ENCODE results near the gene FOXN4.

FOXN4 gene

GRCh38 chr12:109308534-109309380 is at the start of gene FOXN4:
FOXN4 (minus strand) TSS chr12:109309284; CDS start chr12:109308321, 963 bp downstream.
- no peak for DNase-seq (ENCODE audit: low spot score)
- Histone ChIP-seq H3K4me3 (peak within 1 kb of the TSS; percentile 72), H3K27ac (no peak within 1 kb of the TSS)
- no peak for TF ChIP-seq CTCF (IDR thresholded peaks at IDR 0.05)

GRCh38 chr12:109358154-109358869 is 49.2 kb upstream of the FOXN4 start:
- TF ChIP-seq CTCF (IDR thresholded peaks at IDR 0.05), result no peak
- no peak overlapping the region for H3K27ac ChIP-seq
- peak overlapping the region; percentile 10 for H3K4me3 ChIP-seq
- DNase-seq (ENCODE audit: low spot score), result no peak

GRCh38 chr12:109357032-109357431 is 47.9 kb upstream of the FOXN4 start:
- H3K27ac ChIP-seq, result no peak overlapping the region
- no peak for DNase-seq (ENCODE audit: low spot score)
- no peak for TF ChIP-seq CTCF (IDR thresholded peaks at IDR 0.05)
- no peak overlapping the region for H3K4me3 ChIP-seq

GRCh38 chr12:109356577-109356976 is 47.5 kb upstream of the FOXN4 start:
- DNase-seq (ENCODE audit: low spot score), result no peak

GRCh38 chr12:109352184-109352583 is 43.1 kb upstream of the FOXN4 start:
- no peak for DNase-seq (ENCODE audit: low spot score)
- no peak for TF ChIP-seq CTCF (IDR thresholded peaks at IDR 0.05)
- H3K27ac ChIP-seq, result no peak overlapping the region
- no peak overlapping the region for H3K4me3 ChIP-seq

More at GRCh38 chr12:109356577-109356976, 47.5 kb upstream of the FOXN4 start:
- no peak overlapping the region for H3K4me3 ChIP-seq
- TF ChIP-seq CTCF (IDR thresholded peaks at IDR 0.05), result no peak
- H3K27ac ChIP-seq, result no peak overlapping the region

GRCh38 chr12:109347589-109347988 is 38.5 kb upstream of the FOXN4 start, which contains the start of gene MYO1H:
MYO1H (plus strand) TSS chr12:109347900; CDS start chr12:109347961, 61 bp downstream.
- Histone ChIP-seq H3K4me3 (no peak within 1 kb of the TSS), H3K27ac (no peak within 1 kb of the TSS)
- TF ChIP-seq CTCF (IDR thresholded peaks at IDR 0.05), result no peak
- DNase-seq (ENCODE audit: low spot score), result no peak
